Esophagus muscularis mucosa (tissue), 4 donors: ENCODE data around the gene C16orf86. TPM values are rescaled to one million over a fixed set of nuclear protein-coding genes. Genes with fewer than 3 reads are reported as not detected.
A peak's percentile ranks its signal among the peaks of the same experiment; 100 is the strongest.

ENCODE experiments used
- DNase-seq: peaks from one replicate; pipeline ENCODE4 v3.0.0-alpha.2; 2017; ENCODE audit errors: extremely low spot score
- H3K27ac ChIP-seq, 4 donors: fragments of 200-600 bp; sonication (generic); replicated peaks in 1 of 4; 1 replicate in 3 of 4; 2 replicates in 1 of 4; pipeline ENCODE4 v1.5.1; 2016 to 2019; ENCODE audit warnings: mild to moderate bottlenecking in 1 of 4
- H3K27me3 ChIP-seq, 4 donors: fragments of 200-600 bp; sonication (generic); one replicate each; pipeline versions ENCODE4 v1.5.1 to v1.6.0; 2016 to 2019
- H3K36me3 ChIP-seq, 4 donors: fragments of 200-600 bp; sonication (generic); one replicate each; pipeline ENCODE4 v1.5.1; 2016 to 2019
- H3K4me1 ChIP-seq, 4 donors: fragments of 200-600 bp; sonication (generic); one replicate each; pipeline ENCODE4 v1.5.1; 2016 to 2019
- H3K4me3 ChIP-seq, 4 donors: fragments of 200-600 bp; sonication (generic); 1 replicate in 2 of 4; 2 replicates in 2 of 4; pipeline ENCODE4 v1.5.1; 2016 to 2019; ENCODE audit warnings: mild to moderate bottlenecking in 4 of 4, moderate library complexity in 1 of 4
- H3K9me3 ChIP-seq, 4 donors: fragments of 200-600 bp; sonication (generic); 1 replicate in 3 of 4; 2 replicates in 1 of 4; pipeline ENCODE4 v1.5.1; 2016 to 2019
- CTCF ChIP-seq, 3 experiments: fragments of 200-600 bp in 2 of 3; fragments of 450-650 bp in 1 of 3; sonication (generic) in 2 of 3; IDR thresholded peaks; one replicate each; pipeline ENCODE4 v1.5.1; 2017 to 2019; ENCODE audit warnings: antibody characterized with exemption in 3 of 3, mild to moderate bottlenecking in 2 of 3, moderate library complexity in 1 of 3
- EP300 ChIP-seq: sonication (generic); formaldehyde crosslinking; IDR thresholded peaks from one replicate; pipeline ENCODE4 v1.6.1; 2017; ENCODE audit warnings: antibody characterized with exemption
- POLR2A ChIP-seq: fragments of 450-650 bp; IDR thresholded peaks from one replicate; pipeline ENCODE4 v1.6.1; 2017; ENCODE audit warnings: antibody characterized with exemption, moderate library complexity, mild to moderate bottlenecking, low read depth
- POLR2AphosphoS5 ChIP-seq, 2 donors: sonication (generic); formaldehyde crosslinking; IDR thresholded peaks; one replicate each; pipeline ENCODE4 v1.6.1; 2017; ENCODE audit warnings: antibody characterized with exemption in 2 of 2
- WGBS: methylation state at CpG from one replicate; pipeline ENCODE4 v1.1.5; 2018; 5-methylcytosine and 5-hydroxymethylcytosine counted together
- intact Hi-C: fragments of 100-400 bp; cut with DNase I; formaldehyde crosslinking; loops from one replicate; pipeline ENCODE4 v1.15.1; 2023
- total RNA-seq, 4 donors: library from RNA; depleted of rRNA; stranded (reverse); fragments of >200 nt; gene quantifications; one replicate each; pipeline versions ENCODE4 v1.1.0 to v1.2.1, GENCODE V29; 2016

The C16orf86 gene
- total RNA-seq, 4 donors from 2014 or later = 5.1 to 15.6 (median 9.1) TPM

GRCh38 chr16:67650023-67650422 lies 16.6 kb upstream of the C16orf86 start:
- no peak overlapping the region for H3K27ac ChIP-seq
- DNase-seq = no peak
- peaks cover 9 to 47% (median 40%) of the 10 kb centered on the region in 4 donors for H3K4me1 ChIP-seq
- intact Hi-C loops = no loop called here
- H3K27me3 ChIP-seq = peaks cover 4 to 100% (median 69%) of the 10 kb centered on the region in 4 donors
- TF ChIP-seq POLR2AphosphoS5 (IDR thresholded peaks at IDR 0.05) (no peak), POLR2A (no peak), EP300 (no peak), CTCF (IDR thresholded peaks at IDR 0.05) (no peak)
- H3K36me3 ChIP-seq = no peaks in the 10 kb centered on the region
- no peaks in the 10 kb centered on the region for H3K9me3 ChIP-seq
- no peak overlapping the region for H3K4me3 ChIP-seq
- WGBS = 80% methylated on average over 8 of the region's 8 CpGs

GRCh38 chr16:67651039-67651438 lies 15.6 kb upstream of the C16orf86 start:
- Histone ChIP-seq H3K4me1 (peaks cover 9 to 43% (median 36%) of the 10 kb centered on the region in 4 donors), H3K27me3 (peaks cover 4 to 91% (median 65%) of the 10 kb centered on the region in 4 donors), H3K4me3 (no peak overlapping the region), H3K9me3 (no peaks in the 10 kb centered on the region), H3K36me3 (no peaks in the 10 kb centered on the region), H3K27ac (no peak overlapping the region)
- WGBS = 92% methylated on average over 7 of the region's 7 CpGs
- no peak for TF ChIP-seq EP300
- intact Hi-C loops = no loop called here
- no peak for DNase-seq

- TF ChIP-seq EP300 (no peak), CTCF (IDR thresholded peaks at IDR 0.05) (no peak), POLR2A (no peak), POLR2AphosphoS5 (IDR thresholded peaks at IDR 0.05) (no peak)
- Histone ChIP-seq H3K4me1 (peaks cover 9 to 43% (median 36%) of the 10 kb centered on the region in 4 donors), H3K9me3 (no peaks in the 10 kb centered on the region), H3K4me3 (no peak overlapping the region), H3K36me3 (peaks cover 0 to 4% (median 2%) of the 10 kb centered on the region in 4 donors), H3K27ac (no peak overlapping the region), H3K27me3 (peaks cover 4 to 82% (median 61%) of the 10 kb centered on the region in 4 donors)
- intact Hi-C loops = no loop called here
- WGBS = 60% methylated on average over 1 of the region's 4 CpGs
- no peak for DNase-seq
These were observed 14.8 kb upstream of the C16orf86 start for GRCh38 chr16:67651847-67652246.

- Histone ChIP-seq H3K4me3 (peak overlapping the region; percentile 40 to 59 (median 45)), H3K27me3 (peaks cover 4 to 74% (median 55%) of the 10 kb centered on the region in 4 donors), H3K27ac (no peak overlapping the region), H3K4me1 (peaks cover 9 to 43% (median 36%) of the 10 kb centered on the region in 4 donors), H3K9me3 (no peaks in the 10 kb centered on the region), H3K36me3 (peaks cover 0 to 12% (median 9%) of the 10 kb centered on the region in 4 donors)
- DNase-seq = no peak
- intact Hi-C loops = no loop called here
- no CpG with 5 or more reads among the region's 59 CpGs for whole genome bisulfite sequencing
- TF ChIP-seq POLR2A (no peak), POLR2AphosphoS5 (IDR thresholded peaks at IDR 0.05) (no peak), EP300 (no peak), CTCF (IDR thresholded peaks at IDR 0.05) (no peak)
These were observed 14.0 kb upstream of the C16orf86 start for GRCh38 chr16:67652578-67653127.

GRCh38 chr16:67653128-67653788 lies 13.4 kb upstream of the C16orf86 start:
- intact Hi-C loops = no loop called here
- DNase-seq = no peak
- Histone ChIP-seq H3K36me3 (peaks cover 0 to 18% (median 16%) of the 10 kb centered on the region in 4 donors), H3K27me3 (peaks cover 1 to 68% (median 51%) of the 10 kb centered on the region in 4 donors), H3K9me3 (no peaks in the 10 kb centered on the region), H3K4me1 (peaks cover 9 to 38% (median 33%) of the 10 kb centered on the region in 4 donors), H3K27ac (no peak overlapping the region), H3K4me3 (peak overlapping the region; percentile 40 to 59 (median 45))
- WGBS = 13% methylated on average over 13 of the region's 68 CpGs
- TF ChIP-seq CTCF (IDR thresholded peaks at IDR 0.05) = peak in 1 of 3 experiments; percentile 31
- no peak for TF ChIP-seq POLR2A
